GM23338 (cell line): ENCODE data around the gene CDK10. TPM values are rescaled to one million over a fixed set of nuclear protein-coding genes. Genes with fewer than 3 reads are reported as not detected.
A peak's percentile ranks its signal among the peaks of the same experiment; 100 is the strongest.

Experiments used
- ATAC-seq: fragments of 200-7000 bp; cut with Tn5 transposase; 3 replicates; pipeline ENCODE4 v1.9.1; 2020
- DNase-seq: peaks from one replicate; pipeline ENCODE4 v3.0.0-alpha.2; 2015; ENCODE audit warnings: low spot score
- H2AFZ ChIP-seq: fragments of 200-600 bp; sonication (generic); 2 replicates; pipeline ENCODE4 v1.8.0; 2016; ENCODE audit warnings: antibody characterized with exemption, mild to moderate bottlenecking, moderate library complexity
- H3F3A ChIP-seq: fragments of 200-600 bp; sonication (generic); replicated peaks from 2 replicates; pipeline ENCODE4 v1.8.0; 2017; ENCODE audit warnings: antibody characterized with exemption, mixed run types, low read depth
- H3K27ac ChIP-seq: fragments of 200-600 bp; sonication (generic); 2 replicates; pipeline ENCODE4 v1.6.1; 2016; ENCODE audit warnings: low read depth
- H3K27me3 ChIP-seq: fragments of 200-600 bp; sonication (generic); 2 replicates; pipeline ENCODE4 v1.8.0; 2016; ENCODE audit warnings: mild to moderate bottlenecking, mixed run types, moderate library complexity; ENCODE audit not compliant: insufficient read depth
- H3K36me3 ChIP-seq: fragments of 200-600 bp; sonication (generic); 2 replicates; pipeline ENCODE4 v1.8.0; 2016; ENCODE audit warnings: mild to moderate bottlenecking; ENCODE audit not compliant: insufficient read depth
- H3K4me1 ChIP-seq: fragments of 200-600 bp; sonication (generic); 2 replicates; pipeline ENCODE4 v1.8.0; 2016; ENCODE audit warnings: mild to moderate bottlenecking, moderate library complexity; ENCODE audit not compliant: insufficient read depth
- H3K4me2 ChIP-seq: fragments of 200-600 bp; sonication (generic); 2 replicates; pipeline ENCODE4 v1.7.1; 2017; ENCODE audit warnings: mixed run types
- H3K4me3 ChIP-seq: fragments of 200-600 bp; sonication (generic); 2 replicates; pipeline ENCODE4 v1.6.1; 2016; ENCODE audit warnings: mixed run types
- H3K79me2 ChIP-seq: fragments of 200-600 bp; sonication (generic); replicated peaks from 2 replicates; pipeline ENCODE4 v1.8.0; 2017; ENCODE audit warnings: mild to moderate bottlenecking; ENCODE audit not compliant: insufficient read depth
- H3K9me2 ChIP-seq: fragments of 200-600 bp; sonication (generic); 2 replicates; pipeline ENCODE4 v1.8.0; 2017; ENCODE audit not compliant: insufficient read depth
- H4K20me1 ChIP-seq: fragments of 200-600 bp; sonication (generic); replicated peaks from 2 replicates; pipeline ENCODE4 v1.8.0; 2017; ENCODE audit warnings: mild to moderate bottlenecking; ENCODE audit not compliant: insufficient read depth
- H3K27ac Mint-ChIP-seq: 2 replicates; pipeline ENCODE4 v1.8.0; 2020; ENCODE audit warnings: inconsistent platforms, mild to moderate bottlenecking, moderate library complexity, mixed read lengths
- H3K27me3 Mint-ChIP-seq: 3 replicates; pipeline ENCODE4 v1.8.0; 2022; ENCODE audit warnings: low read depth, mild to moderate bottlenecking, moderate library complexity, mixed read lengths, inconsistent platforms; ENCODE audit not compliant: insufficient read depth, poor library complexity
- H3K36me3 Mint-ChIP-seq: 3 replicates; pipeline ENCODE4 v1.8.0; 2021; ENCODE audit warnings: low read depth, mild to moderate bottlenecking, inconsistent platforms, moderate library complexity, mixed read lengths
- H3K4me1 Mint-ChIP-seq: 3 replicates; pipeline ENCODE4 v1.8.0; 2020; ENCODE audit warnings: mild to moderate bottlenecking, inconsistent platforms, mixed read lengths
- H3K4me3 Mint-ChIP-seq: 3 replicates; pipeline ENCODE4 v1.8.0; 2021; ENCODE audit warnings: moderate library complexity, mild to moderate bottlenecking, inconsistent platforms, mixed read lengths
- H3K9me3 Mint-ChIP-seq: 3 replicates; pipeline ENCODE4 v1.8.0; 2020; ENCODE audit warnings: moderate library complexity, mild to moderate bottlenecking, inconsistent platforms, mixed read lengths
- CREB1 ChIP-seq: fragments of 250-450 bp; sonication (Bioruptor Pico); IDR thresholded peaks from 2 replicates; pipeline ENCODE4 v1.5.0; 2020; ENCODE audit warnings: low read depth, mild to moderate bottlenecking, moderate library complexity
- EZH2phosphoT487 ChIP-seq: fragments of 200-600 bp; sonication (generic); IDR thresholded peaks from one replicate; pipeline ENCODE4 v1.8.1; 2018; ENCODE audit warnings: antibody characterized with exemption; ENCODE audit not compliant: unreplicated experiment
- NANOG ChIP-seq: IDR thresholded peaks from 2 replicates; pipeline ENCODE4 v1.6.1; 2016; ENCODE audit warnings: antibody characterized with exemption, borderline replicate concordance
- POLR2AphosphoS5 ChIP-seq: IDR thresholded peaks from 2 replicates; pipeline ENCODE4 v1.6.1; 2016; ENCODE audit warnings: antibody characterized with exemption, low read depth
- ZNF114 ChIP-seq: fragments of 250-450 bp; sonication (Bioruptor Pico); IDR thresholded peaks from 2 replicates; pipeline ENCODE4 v1.5.0; 2020; ENCODE audit warnings: mild to moderate bottlenecking, moderate library complexity
- ZNF331 ChIP-seq: fragments of 250-450 bp; sonication (Bioruptor Pico); IDR thresholded peaks from 2 replicates; pipeline ENCODE4 v1.5.0; 2020; ENCODE audit warnings: low read depth, mild to moderate bottlenecking, moderate library complexity
- polyA plus RNA-seq: library from polyadenylated mRNA; unstranded; fragments of >200 nt; fragmentation: Nextera tagmentation; extraction: Ambion mirVana; gene quantifications from 2 replicates; pipeline ENCODE4 v1.2.1, GENCODE V29; 2016
- total RNA-seq: library from RNA; depleted of rRNA; stranded (reverse); fragments of >200 nt; shearing (Covaris generic); gene quantifications from 2 replicates; pipeline ENCODE4 v1.2.3, GENCODE V29; 2014
- TF ChIP-seq, protein P1 (sequence below), 2 experiments: fragments of 200-600 bp in 1 of 2; sonication (generic) in 1 of 2; conservative IDR thresholded peaks; 2 replicates each; pipeline versions ENCODE4 v1.5.1 to v1.6.1; 2016 to 2017; ENCODE audit warnings: antibody characterized with exemption in 2 of 2, low read depth in 2 of 2, mild to moderate bottlenecking in 2 of 2, moderate library complexity in 1 of 2
- TF ChIP-seq, protein P2 (sequence below): IDR thresholded peaks from 2 replicates; pipeline ENCODE4 v1.6.1; 2016; ENCODE audit warnings: antibody characterized with exemption
- TF ChIP-seq, protein P3 (sequence below): fragments of 250-450 bp; sonication (Bioruptor Pico); IDR thresholded peaks from 2 replicates; pipeline ENCODE4 v1.5.0; 2020; ENCODE audit warnings: mild to moderate bottlenecking, moderate library complexity

Gene CDK10
- total and polyA plus RNA-seq, 2 experiments from 2014 or later = 64.6 to 88.0 TPM

DNA sequence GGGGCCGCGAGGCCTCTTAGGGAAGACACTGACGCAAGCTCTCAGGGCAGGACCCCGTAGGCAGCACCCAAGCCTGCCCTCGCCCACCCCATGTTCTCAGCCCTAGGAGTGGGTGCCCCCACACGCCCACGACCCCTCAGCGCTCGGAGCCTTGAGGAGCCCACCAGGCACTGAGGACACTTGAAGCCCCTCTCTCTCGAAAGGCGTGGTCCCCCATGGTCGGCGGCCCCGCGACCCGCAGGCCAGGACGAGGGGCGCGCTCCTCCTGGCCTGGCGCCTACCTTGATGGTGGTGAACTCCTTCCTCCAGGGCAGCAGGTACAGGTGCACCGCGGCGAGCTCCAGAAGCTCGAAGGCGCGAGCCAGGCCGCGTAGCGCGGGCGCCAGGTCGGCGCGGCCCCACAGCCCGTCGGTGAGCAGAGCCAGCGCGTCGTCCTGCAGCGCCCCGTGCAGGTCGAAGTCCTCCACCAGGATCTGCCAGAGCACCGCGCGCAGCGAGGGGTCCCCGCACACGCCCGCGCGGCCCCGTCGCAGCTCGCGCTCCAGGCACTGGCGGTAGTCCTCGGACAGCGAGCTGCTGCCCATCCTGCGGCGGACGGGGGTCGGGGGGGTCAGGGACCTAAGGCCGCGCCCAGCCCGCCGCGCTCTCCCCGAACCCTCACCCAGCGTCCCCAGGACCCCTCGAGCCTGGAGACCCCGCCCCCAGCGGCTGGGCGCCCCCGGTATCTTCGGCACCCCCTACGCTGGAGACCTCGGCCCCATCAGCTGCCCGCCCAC, 14.3 kb downstream of the CDK10 start:
- H3K36me3 ChIP-seq = no peaks in the 10 kb centered on the region
- Mint-ChIP-seq H3K36me3 (peaks cover 6% of the 10 kb centered on the region), H3K27me3 (peaks cover 35% of the 10 kb centered on the region), H3K9me3 (no peaks in the 10 kb centered on the region), H3K27ac (no peak overlapping the region), H3K4me1 (peaks cover 6% of the 10 kb centered on the region; the same call in 2 of the 3 replicates), H3K4me3 (peak overlapping the region; percentile 70)
- peak; percentile 54 for ATAC-seq
- no peak for TF ChIP-seq ZNF114 (CRISPR knock-in tag)
- 0 out of 2 replicates have a peak, but pooled peaks have one; percentile 10 for TF ChIP-seq CREB1 (CRISPR knock-in tag)
- TF ChIP-seq, protein P1, sequence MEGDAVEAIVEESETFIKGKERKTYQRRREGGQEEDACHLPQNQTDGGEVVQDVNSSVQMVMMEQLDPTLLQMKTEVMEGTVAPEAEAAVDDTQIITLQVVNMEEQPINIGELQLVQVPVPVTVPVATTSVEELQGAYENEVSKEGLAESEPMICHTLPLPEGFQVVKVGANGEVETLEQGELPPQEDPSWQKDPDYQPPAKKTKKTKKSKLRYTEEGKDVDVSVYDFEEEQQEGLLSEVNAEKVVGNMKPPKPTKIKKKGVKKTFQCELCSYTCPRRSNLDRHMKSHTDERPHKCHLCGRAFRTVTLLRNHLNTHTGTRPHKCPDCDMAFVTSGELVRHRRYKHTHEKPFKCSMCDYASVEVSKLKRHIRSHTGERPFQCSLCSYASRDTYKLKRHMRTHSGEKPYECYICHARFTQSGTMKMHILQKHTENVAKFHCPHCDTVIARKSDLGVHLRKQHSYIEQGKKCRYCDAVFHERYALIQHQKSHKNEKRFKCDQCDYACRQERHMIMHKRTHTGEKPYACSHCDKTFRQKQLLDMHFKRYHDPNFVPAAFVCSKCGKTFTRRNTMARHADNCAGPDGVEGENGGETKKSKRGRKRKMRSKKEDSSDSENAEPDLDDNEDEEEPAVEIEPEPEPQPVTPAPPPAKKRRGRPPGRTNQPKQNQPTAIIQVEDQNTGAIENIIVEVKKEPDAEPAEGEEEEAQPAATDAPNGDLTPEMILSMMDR (conservative IDR thresholded peaks at IDR 0.05; ENCODE audit: low read depth in 2 of 2) = peak in 1 of 2 experiments; percentile 52; a peak in 2 of 4 replicates
- no peak for TF ChIP-seq POLR2AphosphoS5
- TF ChIP-seq, protein P2, sequence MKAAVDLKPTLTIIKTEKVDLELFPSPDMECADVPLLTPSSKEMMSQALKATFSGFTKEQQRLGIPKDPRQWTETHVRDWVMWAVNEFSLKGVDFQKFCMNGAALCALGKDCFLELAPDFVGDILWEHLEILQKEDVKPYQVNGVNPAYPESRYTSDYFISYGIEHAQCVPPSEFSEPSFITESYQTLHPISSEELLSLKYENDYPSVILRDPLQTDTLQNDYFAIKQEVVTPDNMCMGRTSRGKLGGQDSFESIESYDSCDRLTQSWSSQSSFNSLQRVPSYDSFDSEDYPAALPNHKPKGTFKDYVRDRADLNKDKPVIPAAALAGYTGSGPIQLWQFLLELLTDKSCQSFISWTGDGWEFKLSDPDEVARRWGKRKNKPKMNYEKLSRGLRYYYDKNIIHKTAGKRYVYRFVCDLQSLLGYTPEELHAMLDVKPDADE = peak; percentile 17; the same call in 1 of the 2 replicates
- TF ChIP-seq EZH2phosphoT487 = no peak
- H4K20me1 ChIP-seq = peaks cover 4% of the 10 kb centered on the region
- H3K27me3 ChIP-seq = peaks cover 23% of the 10 kb centered on the region; the same call in 1 of the 2 replicates
- H3K4me1 ChIP-seq = peaks cover 7% of the 10 kb centered on the region; the same call in 1 of the 2 replicates
- H3K4me3 ChIP-seq = peak overlapping the region; percentile 77
- H2AFZ ChIP-seq = peak overlapping the region; percentile 80; the same call in 1 of the 2 replicates
- peak; percentile 81 for DNase-seq
- H3K9me2 ChIP-seq = no peaks in the 10 kb centered on the region
- H3K79me2 ChIP-seq = no peaks in the 10 kb centered on the region
- H3K27ac ChIP-seq = no peak overlapping the region
- H3K4me2 ChIP-seq = peak overlapping the region; percentile 97
- peaks cover 14% of the 10 kb centered on the region; the same call in 1 of the 2 replicates for H3F3A ChIP-seq

DNA sequence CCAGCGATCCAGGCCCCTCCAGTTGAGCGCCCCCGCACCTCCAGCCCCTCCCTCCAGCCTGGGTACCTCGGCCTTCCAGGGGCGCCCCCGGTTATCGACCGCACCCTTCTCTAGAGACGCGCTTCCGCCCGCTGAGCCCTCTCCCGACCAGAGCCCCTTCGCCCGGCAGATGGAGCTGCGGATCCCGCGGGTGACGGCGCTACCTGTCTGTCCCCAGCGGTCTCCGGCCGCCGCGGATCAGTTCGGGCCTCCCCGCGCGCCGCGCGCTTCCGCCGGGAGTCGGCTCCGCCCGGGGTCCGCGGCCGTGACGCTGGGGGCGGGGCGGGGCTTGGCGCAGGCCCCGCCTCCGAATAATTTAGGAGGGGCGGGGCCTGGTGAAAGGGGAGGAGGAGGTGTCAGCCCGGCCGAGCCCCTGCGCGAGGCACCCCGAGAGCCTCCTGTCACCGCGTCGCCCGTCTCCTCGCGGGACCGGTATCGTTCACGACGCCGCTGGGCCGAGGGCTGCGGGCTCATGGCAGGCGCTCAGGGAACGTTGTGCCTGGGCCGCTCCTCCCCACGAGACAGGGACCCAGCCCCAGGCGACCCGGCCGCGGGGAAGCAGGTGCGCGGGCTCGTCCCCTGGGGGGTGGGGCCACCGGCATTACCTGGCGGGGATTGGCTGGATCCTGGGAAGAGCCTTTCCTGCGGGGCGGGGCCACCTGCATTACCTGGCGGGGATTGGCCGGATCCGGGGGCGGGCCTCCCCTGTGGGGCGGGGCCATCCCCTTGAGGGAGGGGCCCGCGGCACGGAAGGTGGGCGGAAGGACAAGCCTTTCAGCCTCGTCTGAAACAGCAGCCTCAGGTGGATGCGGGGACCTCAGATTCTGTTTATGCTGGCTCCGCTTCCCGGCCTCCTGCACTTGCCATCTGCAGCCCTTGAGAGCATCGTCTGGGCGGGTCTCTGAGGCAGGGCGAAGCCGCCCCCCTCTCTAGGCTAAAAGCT, 15.2 kb downstream of the CDK10 start, which contains the start of gene SPATA2L:
Gene SPATA2L (minus strand): TSS at position 281 of the 982 bp plus-strand sequence. CDS start 473 bp downstream, outside the sequence.
- no peaks in the 10 kb centered on the region for H3K9me3 Mint-ChIP-seq
- Histone ChIP-seq H2AFZ (peak within 1 kb of the TSS; percentile 94), H3K79me2 (no peaks in the 10 kb centered on the region), H3K4me1 (peaks cover 11% of the 10 kb centered on the region; the same call in 1 of the 2 replicates), H3K27ac (no peak within 1 kb of the TSS), H4K20me1 (peaks cover 4% of the 10 kb centered on the region), H3K9me2 (no peaks in the 10 kb centered on the region), H3K4me3 (peak within 1 kb of the TSS; percentile 77), H3K4me2 (peak within 1 kb of the TSS; percentile 97), H3K36me3 (no peaks in the 10 kb centered on the region), H3F3A (peaks cover 17% of the 10 kb centered on the region; the same call in 1 of the 2 replicates), H3K27me3 (peaks cover 23% of the 10 kb centered on the region; the same call in 1 of the 2 replicates)
- H3K4me3 Mint-ChIP-seq = peak within 1 kb of the TSS; percentile 70
- H3K36me3 Mint-ChIP-seq = peaks cover 6% of the 10 kb centered on the region
- H3K27me3 Mint-ChIP-seq = peaks cover 32% of the 10 kb centered on the region
- H3K27ac Mint-ChIP-seq = no peak within 1 kb of the TSS
- H3K4me1 Mint-ChIP-seq = peaks cover 9% of the 10 kb centered on the region; the same call in 2 of the 3 replicates
- ATAC-seq = peak; percentile 49
- peak; percentile 98 for DNase-seq
- TF ChIP-seq, protein P3, sequence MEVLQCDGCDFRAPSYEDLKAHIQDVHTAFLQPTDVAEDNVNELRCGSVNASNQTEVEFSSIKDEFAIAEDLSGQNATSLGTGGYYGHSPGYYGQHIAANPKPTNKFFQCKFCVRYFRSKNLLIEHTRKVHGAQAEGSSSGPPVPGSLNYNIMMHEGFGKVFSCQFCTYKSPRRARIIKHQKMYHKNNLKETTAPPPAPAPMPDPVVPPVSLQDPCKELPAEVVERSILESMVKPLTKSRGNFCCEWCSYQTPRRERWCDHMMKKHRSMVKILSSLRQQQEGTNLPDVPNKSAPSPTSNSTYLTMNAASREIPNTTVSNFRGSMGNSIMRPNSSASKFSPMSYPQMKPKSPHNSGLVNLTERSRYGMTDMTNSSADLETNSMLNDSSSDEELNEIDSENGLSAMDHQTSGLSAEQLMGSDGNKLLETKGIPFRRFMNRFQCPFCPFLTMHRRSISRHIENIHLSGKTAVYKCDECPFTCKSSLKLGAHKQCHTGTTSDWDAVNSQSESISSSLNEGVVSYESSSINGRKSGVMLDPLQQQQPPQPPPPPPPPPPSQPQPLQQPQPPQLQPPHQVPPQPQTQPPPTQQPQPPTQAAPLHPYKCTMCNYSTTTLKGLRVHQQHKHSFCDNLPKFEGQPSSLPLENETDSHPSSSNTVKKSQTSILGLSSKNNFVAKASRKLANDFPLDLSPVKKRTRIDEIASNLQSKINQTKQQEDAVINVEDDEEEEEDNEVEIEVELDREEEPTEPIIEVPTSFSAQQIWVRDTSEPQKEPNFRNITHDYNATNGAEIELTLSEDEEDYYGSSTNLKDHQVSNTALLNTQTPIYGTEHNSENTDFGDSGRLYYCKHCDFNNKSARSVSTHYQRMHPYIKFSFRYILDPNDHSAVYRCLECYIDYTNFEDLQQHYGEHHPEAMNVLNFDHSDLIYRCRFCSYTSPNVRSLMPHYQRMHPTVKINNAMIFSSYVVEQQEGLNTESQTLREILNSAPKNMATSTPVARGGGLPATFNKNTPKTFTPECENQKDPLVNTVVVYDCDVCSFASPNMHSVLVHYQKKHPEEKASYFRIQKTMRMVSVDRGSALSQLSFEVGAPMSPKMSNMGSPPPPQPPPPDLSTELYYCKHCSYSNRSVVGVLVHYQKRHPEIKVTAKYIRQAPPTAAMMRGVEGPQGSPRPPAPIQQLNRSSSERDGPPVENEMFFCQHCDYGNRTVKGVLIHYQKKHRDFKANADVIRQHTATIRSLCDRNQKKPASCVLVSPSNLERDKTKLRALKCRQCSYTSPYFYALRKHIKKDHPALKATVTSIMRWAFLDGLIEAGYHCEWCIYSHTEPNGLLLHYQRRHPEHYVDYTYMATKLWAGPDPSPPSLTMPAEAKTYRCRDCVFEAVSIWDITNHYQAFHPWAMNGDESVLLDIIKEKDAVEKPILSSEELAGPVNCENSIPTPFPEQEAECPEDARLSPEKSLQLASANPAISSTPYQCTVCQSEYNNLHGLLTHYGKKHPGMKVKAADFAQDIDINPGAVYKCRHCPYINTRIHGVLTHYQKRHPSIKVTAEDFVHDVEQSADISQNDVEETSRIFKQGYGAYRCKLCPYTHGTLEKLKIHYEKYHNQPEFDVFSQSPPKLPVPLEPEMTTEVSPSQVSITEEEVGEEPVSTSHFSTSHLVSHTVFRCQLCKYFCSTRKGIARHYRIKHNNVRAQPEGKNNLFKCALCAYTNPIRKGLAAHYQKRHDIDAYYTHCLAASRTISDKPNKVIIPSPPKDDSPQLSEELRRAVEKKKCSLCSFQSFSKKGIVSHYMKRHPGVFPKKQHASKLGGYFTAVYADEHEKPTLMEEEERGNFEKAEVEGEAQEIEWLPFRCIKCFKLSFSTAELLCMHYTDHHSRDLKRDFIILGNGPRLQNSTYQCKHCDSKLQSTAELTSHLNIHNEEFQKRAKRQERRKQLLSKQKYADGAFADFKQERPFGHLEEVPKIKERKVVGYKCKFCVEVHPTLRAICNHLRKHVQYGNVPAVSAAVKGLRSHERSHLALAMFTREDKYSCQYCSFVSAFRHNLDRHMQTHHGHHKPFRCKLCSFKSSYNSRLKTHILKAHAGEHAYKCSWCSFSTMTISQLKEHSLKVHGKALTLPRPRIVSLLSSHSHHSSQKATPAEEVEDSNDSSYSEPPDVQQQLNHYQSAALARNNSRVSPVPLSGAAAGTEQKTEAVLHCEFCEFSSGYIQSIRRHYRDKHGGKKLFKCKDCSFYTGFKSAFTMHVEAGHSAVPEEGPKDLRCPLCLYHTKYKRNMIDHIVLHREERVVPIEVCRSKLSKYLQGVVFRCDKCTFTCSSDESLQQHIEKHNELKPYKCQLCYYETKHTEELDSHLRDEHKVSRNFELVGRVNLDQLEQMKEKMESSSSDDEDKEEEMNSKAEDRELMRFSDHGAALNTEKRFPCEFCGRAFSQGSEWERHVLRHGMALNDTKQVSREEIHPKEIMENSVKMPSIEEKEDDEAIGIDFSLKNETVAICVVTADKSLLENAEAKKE = no peak
- TF ChIP-seq NANOG (no peak), ZNF331 (CRISPR knock-in tag) (no peak), ZNF114 (CRISPR knock-in tag) (no peak)
